Measurements from ENCODE around the gene SV2A. TPM values are rescaled to one million over a fixed set of nuclear protein-coding genes. Genes with fewer than 3 reads are reported as not detected.
A peak's percentile ranks its signal among the peaks of the same experiment; 100 is the strongest.
"Not testable (repeated sequence)": the region's sequence is repeated elsewhere in the genome, so short reads cannot be mapped to it uniquely, and the experiment has no call there.

Gene SV2A
- total RNA-seq (2014; rRNA removed; shearing (Covaris generic); ENCODE audit: low replicate concordance), result 0.16 TPM in 1 of 2 replicates, not detected in the other

- peaks cover 9% of the 10 kb centered on the region; the same call in 1 of the 2 replicates for H3K36me3 ChIP-seq
- no peak for DNase-seq
- H3K27me3 ChIP-seq, result no peaks in the 10 kb centered on the region
- H3K4me3 ChIP-seq, result no peak within 1 kb of the TSS
- H3K9me3 ChIP-seq, result no peaks in the 10 kb centered on the region
Observed at GRCh38 chr1:149917571-149918144, at the start of gene SV2A. TSS of gene SV2A (minus strand) at chr1:149917844. CDS start at chr1:149913840, 4,004 bp downstream.

GRCh38 chr1:149967041-149967440, 49.4 kb upstream of the SV2A start:
- Histone ChIP-seq H3K27me3 (no peaks in the 10 kb centered on the region), H3K36me3 (peaks cover 62% of the 10 kb centered on the region), H3K4me3 (no peak overlapping the region), H3K9me3 (no peaks in the 10 kb centered on the region)
- no peak for DNase-seq

- no peaks in the 10 kb centered on the region for H3K9me3 ChIP-seq
- H3K36me3 ChIP-seq, result peaks cover 60% of the 10 kb centered on the region
- H3K4me3 ChIP-seq, result no peak overlapping the region
- H3K27me3 ChIP-seq, result no peaks in the 10 kb centered on the region
- no peak for DNase-seq
Observed at GRCh38 chr1:149966405-149966804, 48.8 kb upstream of the SV2A start.

- no peak for DNase-seq
- Histone ChIP-seq H3K27me3 (no peaks in the 10 kb centered on the region), H3K36me3 (peaks cover 60% of the 10 kb centered on the region), H3K4me3 (no peak overlapping the region), H3K9me3 (no peaks in the 10 kb centered on the region)
Observed at GRCh38 chr1:149965440-149965839, 47.8 kb upstream of the SV2A start.

- DNase-seq, result no peak
Observed at GRCh38 chr1:149963358-149963757, 45.7 kb upstream of the SV2A start.

GRCh38 chr1:149962736-149963135, 45.1 kb upstream of the SV2A start:
- Histone ChIP-seq H3K27me3 (no peaks in the 10 kb centered on the region), H3K9me3 (no peaks in the 10 kb centered on the region), H3K36me3 (peaks cover 76% of the 10 kb centered on the region), H3K4me3 (no peak overlapping the region)
- DNase-seq, result no peak

More at GRCh38 chr1:149963358-149963757, 45.7 kb upstream of the SV2A start:
- Histone ChIP-seq H3K4me3 (no peak overlapping the region), H3K27me3 (no peaks in the 10 kb centered on the region), H3K36me3 (peaks cover 72% of the 10 kb centered on the region), H3K9me3 (no peaks in the 10 kb centered on the region)

GRCh38 chr1:149962039-149962647, 44.5 kb upstream of the SV2A start:
- H3K36me3 ChIP-seq, result peaks cover 76% of the 10 kb centered on the region
- DNase-seq, result peak; percentile 33
- H3K27me3 ChIP-seq, result no peaks in the 10 kb centered on the region
- no peak overlapping the region for H3K4me3 ChIP-seq
- H3K9me3 ChIP-seq, result no peaks in the 10 kb centered on the region

- not testable (repeated sequence) for H3K9me3 ChIP-seq
- H3K36me3 ChIP-seq, result peaks cover 89% of the 10 kb centered on the region
Observed at GRCh38 chr1:149957548-149957947, 39.9 kb upstream of the SV2A start.

GRCh38 chr1:149949911-149950310, 32.3 kb upstream of the SV2A start:
- no peak overlapping the region for H3K4me3 ChIP-seq
- peaks cover 73% of the 10 kb centered on the region for H3K36me3 ChIP-seq
- DNase-seq, result no peak
- no peaks in the 10 kb centered on the region for H3K27me3 ChIP-seq
- H3K9me3 ChIP-seq, result no peaks in the 10 kb centered on the region; the same call in 1 of the 2 replicates

More at GRCh38 chr1:149957548-149957947, 39.9 kb upstream of the SV2A start:
- H3K4me3 ChIP-seq, DNase-seq, H3K27me3 ChIP-seq: not testable (repeated sequence)

GRCh38 chr1:149945206-149945605, 27.6 kb upstream of the SV2A start:
- peaks cover 61% of the 10 kb centered on the region for H3K36me3 ChIP-seq
- H3K4me3 ChIP-seq, result no peak overlapping the region
- DNase-seq, result no peak
- no peaks in the 10 kb centered on the region for H3K9me3 ChIP-seq
- H3K27me3 ChIP-seq, result no peaks in the 10 kb centered on the region

- Histone ChIP-seq H3K27me3 (no peaks in the 10 kb centered on the region), H3K36me3 (peaks cover 42% of the 10 kb centered on the region), H3K4me3 (no peak overlapping the region), H3K9me3 (no peaks in the 10 kb centered on the region)
- DNase-seq, result no peak
Observed at GRCh38 chr1:149942885-149943284, 25.2 kb upstream of the SV2A start.

- no peak for DNase-seq
- Histone ChIP-seq H3K9me3 (no peaks in the 10 kb centered on the region), H3K4me3 (no peak overlapping the region), H3K36me3 (peaks cover 40% of the 10 kb centered on the region), H3K27me3 (no peaks in the 10 kb centered on the region)
Observed at GRCh38 chr1:149942207-149942606, 24.6 kb upstream of the SV2A start.

- H3K36me3 ChIP-seq, result peaks cover 25% of the 10 kb centered on the region
- no peak overlapping the region for H3K4me3 ChIP-seq
- no peak for DNase-seq
- no peaks in the 10 kb centered on the region for H3K27me3 ChIP-seq
- no peaks in the 10 kb centered on the region for H3K9me3 ChIP-seq
Observed at GRCh38 chr1:149940427-149940826, 22.8 kb upstream of the SV2A start.

GRCh38 chr1:149938668-149939003, 21.0 kb upstream of the SV2A start:
- H3K9me3 ChIP-seq, result not testable (repeated sequence)
- H3K4me3 ChIP-seq, result peak overlapping the region; percentile 38

GRCh38 chr1:149937759-149938158, 20.1 kb upstream of the SV2A start:
- DNase-seq, result no peak
- Histone ChIP-seq H3K27me3 (no peaks in the 10 kb centered on the region), H3K36me3 (peaks cover 5% of the 10 kb centered on the region), H3K4me3 (no peak overlapping the region), H3K9me3 (no peaks in the 10 kb centered on the region)

More at GRCh38 chr1:149938668-149939003, 21.0 kb upstream of the SV2A start:
- H3K27me3 ChIP-seq, H3K36me3 ChIP-seq, DNase-seq: not testable (repeated sequence)

- no peak for DNase-seq
- Histone ChIP-seq H3K27me3 (no peaks in the 10 kb centered on the region), H3K9me3 (no peaks in the 10 kb centered on the region), H3K36me3 (peaks cover 5% of the 10 kb centered on the region), H3K4me3 (no peak overlapping the region)
Observed at GRCh38 chr1:149936992-149937705, 19.5 kb upstream of the SV2A start.

GRCh38 chr1:149936170-149936991, 18.7 kb upstream of the SV2A start, which contains the start of gene MTMR11:
TSS of gene MTMR11 (minus strand) at chr1:149936879. CDS start at chr1:149936647, 232 bp downstream.
- Histone ChIP-seq H3K27me3 (no peaks in the 10 kb centered on the region), H3K9me3 (no peaks in the 10 kb centered on the region), H3K36me3 (no peaks in the 10 kb centered on the region), H3K4me3 (no peak within 1 kb of the TSS)
- no peak for DNase-seq

All from MG63 (cell line).